ENCODE measurements around the gene KIF18B.

The KIF18B gene

GRCh38 chr17:44904001-44904984 lies 43.3 kb downstream of the KIF18B start:
- no peak for TF ChIP-seq ZNF274 (IDR thresholded peaks at IDR 0.05; ENCODE audit: low read depth, low read length)
- no peak overlapping the region for H3K4me3 ChIP-seq (ENCODE audit: low read length)

DNA sequence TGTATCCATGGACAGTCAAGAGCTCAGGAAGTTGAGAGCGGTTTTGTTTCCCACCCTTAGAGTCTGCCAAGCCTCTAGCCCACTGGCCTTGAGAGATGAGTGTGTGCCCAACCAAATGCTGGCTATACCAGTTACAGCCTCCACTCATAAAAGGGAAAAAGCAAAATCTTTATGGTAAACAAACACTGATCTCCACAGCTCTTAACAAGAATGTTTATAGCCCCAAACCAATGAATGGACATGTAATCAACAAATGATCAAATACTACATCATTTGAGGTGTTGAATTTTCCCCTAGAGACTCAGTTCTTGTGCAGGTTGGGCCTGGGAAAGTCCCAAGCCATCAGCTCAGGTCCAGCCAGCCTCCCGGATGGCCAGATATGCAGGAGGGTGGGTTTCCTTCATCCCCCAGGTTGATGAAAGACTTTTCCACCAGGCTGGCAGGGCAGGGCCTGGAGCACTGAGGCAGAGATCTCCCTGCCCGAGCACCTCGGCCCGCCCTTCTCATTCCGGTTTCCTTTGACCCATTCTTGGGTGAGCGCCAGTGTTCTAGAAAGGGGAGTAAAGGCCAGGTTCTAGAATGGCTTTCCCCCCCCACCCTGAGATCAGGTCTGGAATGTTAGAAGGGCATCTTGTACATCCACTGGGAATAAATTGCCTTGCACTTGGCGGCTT lies 44.4 kb downstream of the KIF18B start:
- TF ChIP-seq ZNF274 (IDR thresholded peaks at IDR 0.05; ENCODE audit: low read depth, low read length), result no peak

DNA sequence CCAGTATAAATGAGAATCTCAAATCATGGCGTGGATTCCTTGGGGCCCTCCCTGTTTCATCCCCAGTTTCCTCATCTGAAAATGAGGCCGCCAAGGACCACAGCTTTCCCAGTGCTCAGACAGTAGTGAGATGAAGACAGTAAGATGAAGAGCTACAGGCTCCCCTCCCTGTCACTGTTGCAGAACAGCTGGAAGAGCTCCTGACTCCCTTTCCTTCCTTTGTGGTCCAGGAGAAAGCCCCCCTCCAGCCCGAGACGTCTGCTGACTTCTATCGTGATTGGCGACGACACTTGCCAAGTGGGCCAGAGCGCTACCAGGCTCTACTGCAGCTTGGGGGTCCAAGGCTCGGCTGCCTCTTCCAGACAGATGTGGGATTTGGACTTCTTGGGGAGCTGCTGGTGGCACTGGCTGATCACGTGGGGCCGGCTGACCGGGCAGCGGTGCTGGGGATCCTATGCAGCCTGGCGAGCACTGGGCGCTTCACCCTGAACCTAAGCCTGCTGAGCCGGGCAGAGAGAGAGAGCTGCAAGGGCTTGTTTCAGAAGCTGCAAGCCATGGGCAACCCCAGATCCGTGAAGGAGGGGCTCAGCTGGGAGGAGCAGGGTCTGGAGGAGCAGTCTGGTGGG lies 45.3 kb downstream of the KIF18B start:
- no peak for TF ChIP-seq ZNF274 (IDR thresholded peaks at IDR 0.05; ENCODE audit: low read depth, low read length)
- H3K4me3 ChIP-seq (ENCODE audit: low read length), result no peak overlapping the region

More for the DNA sequence above, 44.4 kb downstream of the KIF18B start:
- H3K4me3 ChIP-seq (ENCODE audit: low read length), result no peak overlapping the region

DNA sequence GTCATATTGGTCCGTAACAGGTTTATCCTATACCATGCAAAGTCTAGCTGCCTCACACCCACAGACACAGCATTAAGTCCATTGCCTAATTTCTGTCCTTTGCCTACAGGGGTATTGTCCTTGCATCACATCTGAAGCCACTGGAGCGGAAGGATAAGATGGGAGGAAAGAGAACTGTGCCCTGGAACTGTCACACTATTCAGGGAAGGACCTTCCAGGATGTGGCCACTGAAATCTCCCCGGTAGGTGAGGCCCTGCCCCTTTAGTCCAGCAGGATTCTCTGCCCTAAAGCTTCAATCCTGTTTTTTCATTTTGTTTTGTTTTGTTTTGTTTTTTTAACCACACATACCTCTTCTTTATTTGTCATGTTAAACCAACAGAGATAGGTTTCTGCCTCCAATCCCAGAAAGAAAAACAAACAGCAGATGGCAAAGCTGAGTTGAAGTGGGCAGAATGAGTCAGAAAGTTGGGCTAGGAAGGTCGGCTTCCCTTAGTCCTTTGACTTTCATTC lies 46.1 kb downstream of the KIF18B start:
- no peak for TF ChIP-seq ZNF274 (IDR thresholded peaks at IDR 0.05; ENCODE audit: low read depth, low read length)
- no peak overlapping the region for H3K4me3 ChIP-seq (ENCODE audit: low read length)

DNA sequence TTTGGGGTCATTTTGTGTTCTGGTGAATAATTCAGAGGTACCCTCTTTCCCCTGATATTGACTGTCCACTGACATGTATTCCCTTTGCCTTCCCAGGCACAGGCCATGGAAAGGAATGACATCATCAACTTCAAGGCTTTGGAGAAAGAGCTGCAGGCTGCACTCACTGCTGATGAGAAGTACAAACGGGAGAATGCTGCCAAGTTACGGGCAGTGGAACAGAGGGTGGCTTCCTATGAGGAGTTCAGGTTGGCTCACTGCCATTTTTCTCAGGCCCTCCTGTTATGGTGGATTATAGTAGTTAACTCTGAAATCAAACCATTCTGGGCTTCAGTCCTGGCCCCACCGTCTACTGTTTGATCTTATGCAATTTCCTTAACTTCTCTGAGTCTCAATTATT lies 46.7 kb downstream of the KIF18B start:
- no peak for TF ChIP-seq ZNF274 (IDR thresholded peaks at IDR 0.05; ENCODE audit: low read depth, low read length)
- H3K4me3 ChIP-seq (ENCODE audit: low read length), result no peak overlapping the region

DNA sequence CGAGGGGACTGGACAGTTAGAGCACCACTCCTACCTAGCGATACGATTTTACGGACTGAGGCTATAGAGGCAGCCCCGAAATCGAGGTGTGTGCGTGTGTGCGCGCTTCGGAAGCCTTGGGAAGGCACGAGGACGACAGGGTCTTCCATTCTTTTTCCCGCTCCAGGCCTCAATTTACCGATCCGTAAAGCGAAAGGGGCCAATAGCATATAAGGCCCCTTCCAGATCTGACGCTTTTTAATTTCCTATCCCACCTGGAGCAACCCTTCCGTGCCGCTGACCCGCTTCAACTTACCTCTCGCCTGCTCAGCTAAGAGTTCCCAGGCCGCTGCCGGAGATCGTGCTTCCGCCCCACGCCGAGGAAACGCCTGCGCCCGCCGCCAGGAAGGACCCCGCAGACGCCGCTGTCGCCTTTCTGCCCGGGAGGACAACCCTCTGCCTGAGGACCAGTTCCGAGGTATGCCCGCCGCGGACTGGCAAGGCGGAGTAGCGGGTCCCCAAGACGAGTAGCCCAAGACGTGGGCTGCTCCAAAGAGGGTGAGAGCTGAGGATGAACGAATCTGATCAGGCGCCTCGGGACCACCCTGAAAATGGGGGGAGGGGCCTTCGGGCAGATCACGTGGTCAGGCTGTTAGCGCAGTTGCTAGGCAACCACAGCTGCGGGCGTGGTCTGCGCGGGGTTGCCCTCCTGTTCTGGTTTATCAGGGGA lies 48.3 kb downstream of the KIF18B start, which contains the start of gene EFTUD2:
Gene EFTUD2, minus strand, starts transcription at position 372 of the 709 bp plus-strand sequence. CDS start 4,924 bp downstream, outside the sequence.
- H3K4me3 ChIP-seq (ENCODE audit: low read length), result peak within 1 kb of the TSS; percentile 74
- TF ChIP-seq ZNF274 (IDR thresholded peaks at IDR 0.05; ENCODE audit: low read depth, low read length), result no peak

DNA sequence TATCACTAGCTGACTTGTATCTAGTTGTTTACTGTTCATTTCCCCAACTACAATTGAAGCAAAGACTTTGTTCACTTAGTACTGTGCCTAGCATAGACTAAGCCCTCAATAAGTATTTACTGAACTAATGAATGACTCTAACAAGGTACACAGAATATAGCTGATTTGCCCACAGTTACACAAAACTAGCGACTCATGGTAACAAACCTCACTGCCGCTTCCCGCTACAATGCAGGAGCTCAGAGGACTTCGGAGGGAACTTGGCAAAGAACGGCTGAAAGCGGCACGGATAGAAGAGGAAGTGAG lies 48.9 kb downstream of the KIF18B start:
- TF ChIP-seq ZNF274 (IDR thresholded peaks at IDR 0.05; ENCODE audit: low read depth, low read length), result no peak
- peak overlapping the region; percentile 74 for H3K4me3 ChIP-seq (ENCODE audit: low read length)

DNA sequence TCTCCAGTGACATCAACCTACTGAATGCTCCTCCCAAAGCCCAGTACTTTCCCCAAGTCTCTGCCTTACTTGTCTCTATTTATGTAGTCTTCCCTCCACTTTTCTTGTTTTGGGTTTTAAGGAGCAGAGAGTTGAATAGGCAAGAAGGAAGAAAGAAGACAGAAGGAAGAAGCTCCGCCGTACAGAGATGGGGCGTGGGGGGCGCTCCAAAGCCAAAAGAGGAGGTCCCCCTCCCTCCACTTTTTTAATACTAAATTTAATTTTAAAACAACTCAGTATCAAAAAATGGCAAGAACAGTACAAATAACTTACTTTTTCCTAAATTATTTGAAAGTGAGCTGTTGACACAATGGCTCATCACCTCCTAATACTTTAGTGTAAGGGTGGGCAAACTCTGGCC lies 52.9 kb downstream of the KIF18B start:
- TF ChIP-seq ZNF274 (IDR thresholded peaks at IDR 0.05; ENCODE audit: low read depth, low read length), result no peak
- no peak overlapping the region for H3K4me3 ChIP-seq (ENCODE audit: low read length)

GRCh38 chr17:44892250-44892649 lies 55.3 kb downstream of the KIF18B start:
- no peak for TF ChIP-seq ZNF274 (IDR thresholded peaks at IDR 0.05; ENCODE audit: low read depth, low read length)
- H3K4me3 ChIP-seq (ENCODE audit: low read length), result no peak overlapping the region

GRCh38 chr17:44889003-44889402 lies 58.6 kb downstream of the KIF18B start:
- no peak for TF ChIP-seq ZNF274 (IDR thresholded peaks at IDR 0.05; ENCODE audit: low read depth, low read length)
- no peak overlapping the region for H3K4me3 ChIP-seq (ENCODE audit: low read length)

GRCh38 chr17:44887971-44888954 lies 59.3 kb downstream of the KIF18B start:
- no peak overlapping the region for H3K4me3 ChIP-seq (ENCODE audit: low read length)
- TF ChIP-seq ZNF274 (IDR thresholded peaks at IDR 0.05; ENCODE audit: low read depth, low read length), result no peak

GRCh38 chr17:44887016-44887415 lies 60.6 kb downstream of the KIF18B start:
- H3K4me3 ChIP-seq (ENCODE audit: low read length), result no peak overlapping the region
- TF ChIP-seq ZNF274 (IDR thresholded peaks at IDR 0.05; ENCODE audit: low read depth, low read length), result no peak

GRCh38 chr17:44884941-44885340 lies 62.6 kb downstream of the KIF18B start:
- no peak for TF ChIP-seq ZNF274 (IDR thresholded peaks at IDR 0.05; ENCODE audit: low read depth, low read length)

More at GRCh38 chr17:44884941-44885340, 62.6 kb downstream of the KIF18B start:
- H3K4me3 ChIP-seq (ENCODE audit: low read length), result no peak overlapping the region

Data from GM08714 (cell line).